Activated CD4-positive, alpha-beta memory T cell treated with anti-CD3 and anti-CD28 coated beads, Interleukin-2, amount 10 ng/mL, durations not matched to agents 7 days and 5 days (primary cell): Measurements from ENCODE around the gene GPC6. TPM values are rescaled to one million over a fixed set of nuclear protein-coding genes. Genes with fewer than 3 reads are reported as not detected.

Experiments
- CTCF ChIA-PET: fragments of 350-600 bp; sonication (Branson Sonifier 250); formaldehyde crosslinking; loops from one replicate; lab custom pipeline; 2021; ENCODE audit warnings: antibody characterized with exemption, inconsistent platforms; lab: Charles Lee
- POLR2A ChIA-PET: fragments of 350-600 bp; sonication (Branson Sonifier 250); formaldehyde crosslinking; loops from one replicate; lab custom pipeline; 2021; ENCODE audit warnings: antibody characterized with exemption; lab: Charles Lee
- DNase-seq: peaks from one replicate; pipeline ENCODE4 v3.0.0-alpha.2; 2020
- H3K27ac Mint-ChIP-seq: one replicate; pipeline ENCODE4 v1.8.0; 2021; ENCODE audit warnings: mild to moderate bottlenecking, mixed read lengths
- H3K27me3 Mint-ChIP-seq: one replicate; pipeline ENCODE4 v1.8.0; 2021; ENCODE audit warnings: mixed read lengths
- H3K36me3 Mint-ChIP-seq: one replicate; pipeline ENCODE4 v1.8.0; 2021; ENCODE audit warnings: low read depth, mixed read lengths
- H3K4me1 Mint-ChIP-seq: one replicate; pipeline ENCODE4 v1.8.0; 2021; ENCODE audit warnings: mixed read lengths
- H3K4me3 Mint-ChIP-seq: one replicate; pipeline ENCODE4 v1.8.0; 2021; ENCODE audit warnings: mild to moderate bottlenecking, mixed read lengths
- H3K9me3 Mint-ChIP-seq: one replicate; pipeline ENCODE4 v1.8.0; 2021; ENCODE audit warnings: mixed read lengths
- total RNA-seq, 2 experiments: library from RNA; stranded (reverse); gene quantifications; one replicate each; pipeline ENCODE4 v1.2.3, GENCODE V29; 2021

GPC6 gene
- total RNA-seq, 2 experiments from 2014 or later: not detected

GRCh38 chr13:93714171-93714570 is 487.6 kb downstream of the GPC6 start:
- Mint-ChIP-seq H3K27me3 (no peaks in the 10 kb centered on the region), H3K4me3 (no peak overlapping the region), H3K4me1 (no peaks in the 10 kb centered on the region), H3K27ac (no peak overlapping the region), H3K36me3 (no peaks in the 10 kb centered on the region), H3K9me3 (peaks cover 3% of the 10 kb centered on the region)
- ChIA-PET CTCF (interaction anchor here (0.6 kb wide), 1 partner anchor 613 kb away, joined by 3 read pairs; no protein-coding TSS in a partner anchor), POLR2A (no interaction called here)
- no peak for DNase-seq

DNA sequence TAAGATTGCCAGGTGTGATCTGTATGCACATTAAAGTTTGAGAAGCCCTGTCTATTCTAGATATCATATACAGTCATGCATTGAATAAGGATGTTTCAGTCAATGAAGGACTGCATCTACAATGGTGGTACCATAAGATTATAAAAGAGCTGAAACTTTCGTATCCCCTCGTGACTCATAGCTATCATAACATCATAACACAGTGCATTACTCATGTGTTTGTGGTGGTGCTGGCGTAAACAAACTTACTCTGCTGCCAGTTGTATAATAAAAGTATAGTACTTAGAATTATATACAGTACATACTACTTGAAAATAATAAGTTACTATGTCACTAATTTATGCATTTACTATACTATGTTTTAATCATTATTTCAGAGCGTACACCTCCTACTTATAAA is 489.3 kb downstream of the GPC6 start:
- H3K4me1 Mint-ChIP-seq: no peaks in the 10 kb centered on the region
- H3K4me3 Mint-ChIP-seq: no peak overlapping the region
- H3K36me3 Mint-ChIP-seq: no peaks in the 10 kb centered on the region
- CTCF ChIA-PET: no interaction called here
- no peak for DNase-seq
- POLR2A ChIA-PET: no interaction called here
- H3K9me3 Mint-ChIP-seq: peaks cover 4% of the 10 kb centered on the region
- H3K27ac Mint-ChIP-seq: no peak overlapping the region
- H3K27me3 Mint-ChIP-seq: no peaks in the 10 kb centered on the region

DNA sequence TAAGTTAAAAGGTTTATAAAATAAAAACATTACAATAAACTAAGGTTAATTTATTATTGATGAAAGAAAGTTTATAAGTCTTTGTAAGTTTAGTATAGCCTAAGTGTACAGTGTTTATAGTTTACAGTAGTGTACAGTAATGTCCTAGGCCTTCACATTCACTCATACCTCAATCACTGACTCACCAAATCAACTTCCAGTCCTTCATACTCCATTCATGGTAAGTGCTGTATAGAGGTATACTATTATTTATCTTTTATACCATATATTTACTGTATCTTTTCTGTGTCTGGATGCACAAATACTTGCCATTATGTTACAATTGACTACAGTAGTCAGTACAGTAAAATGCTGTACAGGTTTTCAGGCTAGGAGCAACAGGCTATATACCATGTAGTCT is 490.0 kb downstream of the GPC6 start:
- Mint-ChIP-seq H3K4me1 (no peaks in the 10 kb centered on the region), H3K4me3 (no peak overlapping the region), H3K36me3 (no peaks in the 10 kb centered on the region), H3K27ac (no peak overlapping the region), H3K9me3 (peaks cover 4% of the 10 kb centered on the region), H3K27me3 (no peaks in the 10 kb centered on the region)
- DNase-seq: no peak
- POLR2A ChIA-PET: no interaction called here
- CTCF ChIA-PET: no interaction called here

- DNase-seq: no peak
- Mint-ChIP-seq H3K4me1 (no peaks in the 10 kb centered on the region), H3K4me3 (no peak overlapping the region), H3K9me3 (peaks cover 4% of the 10 kb centered on the region), H3K27ac (no peak overlapping the region), H3K27me3 (no peaks in the 10 kb centered on the region), H3K36me3 (no peaks in the 10 kb centered on the region)
- POLR2A ChIA-PET: no interaction called here
- CTCF ChIA-PET: no interaction called here
Observed at GRCh38 chr13:93721483-93721882, 494.9 kb downstream of the GPC6 start.

DNA sequence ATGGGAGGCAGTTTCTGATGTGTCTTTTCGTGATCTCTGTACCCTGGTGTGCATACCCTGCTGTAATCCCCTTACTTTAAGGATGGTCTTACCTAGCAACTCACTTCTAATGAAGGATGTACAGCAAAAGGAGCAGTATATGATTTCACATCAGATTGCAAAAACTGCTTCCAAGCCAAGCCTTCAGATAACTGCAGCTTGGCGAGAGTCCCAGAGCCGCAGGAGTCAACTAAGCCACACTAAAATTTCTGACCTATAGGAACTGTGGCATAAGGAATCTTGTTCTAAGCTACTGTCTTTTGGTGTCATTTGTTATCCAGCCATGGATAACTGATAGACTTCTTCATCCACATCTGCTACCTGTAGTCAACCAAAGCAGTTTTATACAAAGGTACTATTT is 496.7 kb downstream of the GPC6 start:
- POLR2A ChIA-PET: no interaction called here
- Mint-ChIP-seq H3K27me3 (no peaks in the 10 kb centered on the region), H3K4me3 (no peak overlapping the region), H3K4me1 (peaks cover 4% of the 10 kb centered on the region), H3K27ac (no peak overlapping the region), H3K36me3 (no peaks in the 10 kb centered on the region), H3K9me3 (peaks cover 4% of the 10 kb centered on the region)
- DNase-seq: no peak
- CTCF ChIA-PET: no interaction called here

DNA sequence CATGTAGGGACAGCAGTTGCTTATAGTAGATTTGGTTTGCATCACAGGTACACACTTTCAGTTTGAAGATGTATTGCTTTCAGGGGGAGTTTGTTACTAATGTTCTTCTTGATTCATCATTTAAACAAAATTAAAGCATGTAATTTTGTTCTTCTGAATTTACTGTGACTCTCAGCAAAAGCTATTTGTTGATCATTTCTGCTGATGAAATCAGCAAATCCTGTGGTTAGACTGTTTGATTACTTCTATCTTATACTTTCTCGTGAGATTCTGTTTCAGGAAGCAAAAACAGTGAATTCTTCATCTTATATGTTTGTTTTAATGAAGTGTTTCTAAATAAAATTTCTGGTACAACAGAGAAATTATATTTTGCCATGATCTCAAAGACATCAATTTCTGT is 497.6 kb downstream of the GPC6 start:
- CTCF ChIA-PET: no interaction called here
- no peaks in the 10 kb centered on the region for H3K36me3 Mint-ChIP-seq
- H3K4me1 Mint-ChIP-seq: peaks cover 4% of the 10 kb centered on the region

DNA sequence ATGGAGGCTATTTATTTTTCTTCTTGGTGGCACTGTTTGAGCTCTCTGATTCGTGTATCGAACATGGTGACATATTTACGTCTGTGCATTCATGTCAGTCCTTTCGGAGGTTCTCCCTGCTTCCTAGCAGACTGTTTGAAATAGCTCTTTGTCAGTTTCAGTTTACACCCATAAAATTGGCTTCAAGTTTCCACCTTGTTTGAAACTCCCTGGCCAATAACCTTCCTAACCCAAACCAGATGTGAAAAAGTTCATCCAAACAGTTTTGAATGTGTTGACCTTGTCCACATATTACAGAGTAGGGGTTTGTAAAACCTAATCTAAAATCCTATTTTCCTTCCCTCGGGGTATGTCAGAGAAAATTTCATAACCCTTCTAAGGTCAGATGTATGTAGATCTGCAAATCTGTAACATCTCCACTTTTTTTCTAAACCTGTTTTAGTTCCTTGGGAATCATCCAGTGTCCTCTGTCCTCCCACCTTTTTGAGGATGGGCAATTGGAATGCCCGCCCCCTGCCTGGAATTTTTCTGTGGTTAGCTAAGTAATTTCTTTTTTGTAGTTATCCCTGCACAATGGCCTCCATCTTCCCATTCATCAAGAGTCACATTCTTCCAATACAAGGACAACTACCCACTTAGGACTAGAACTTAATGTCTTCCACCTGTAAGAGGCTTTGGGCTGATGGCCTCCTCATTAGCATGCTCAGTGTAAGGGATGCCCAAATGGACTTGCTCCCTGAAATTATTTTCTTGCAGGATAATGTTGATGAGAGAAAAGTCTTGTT is 499.8 kb downstream of the GPC6 start:
- H3K27me3 Mint-ChIP-seq: no peaks in the 10 kb centered on the region
- peaks cover 3% of the 10 kb centered on the region for H3K9me3 Mint-ChIP-seq
- H3K4me3 Mint-ChIP-seq: no peak overlapping the region
- H3K4me1 Mint-ChIP-seq: peaks cover 4% of the 10 kb centered on the region
- no peak for DNase-seq
- CTCF ChIA-PET: no interaction called here
- POLR2A ChIA-PET: no interaction called here
- no peak overlapping the region for H3K27ac Mint-ChIP-seq
- no peaks in the 10 kb centered on the region for H3K36me3 Mint-ChIP-seq

More for the DNA sequence above, 497.6 kb downstream of the GPC6 start:
- peaks cover 4% of the 10 kb centered on the region for H3K9me3 Mint-ChIP-seq
- no peak for DNase-seq
- no peaks in the 10 kb centered on the region for H3K27me3 Mint-ChIP-seq
- POLR2A ChIA-PET: no interaction called here
- no peak overlapping the region for H3K27ac Mint-ChIP-seq
- no peak overlapping the region for H3K4me3 Mint-ChIP-seq

GRCh38 chr13:93727211-93728141 is 500.9 kb downstream of the GPC6 start:
- H3K36me3 Mint-ChIP-seq: no peaks in the 10 kb centered on the region
- peaks cover 4% of the 10 kb centered on the region for H3K4me1 Mint-ChIP-seq
- H3K27ac Mint-ChIP-seq: no peak overlapping the region
- ChIA-PET POLR2A (no interaction called here), CTCF (no interaction called here)
- no peaks in the 10 kb centered on the region for H3K27me3 Mint-ChIP-seq
- peaks cover 3% of the 10 kb centered on the region for H3K9me3 Mint-ChIP-seq
- H3K4me3 Mint-ChIP-seq: no peak overlapping the region
- no peak for DNase-seq

DNA sequence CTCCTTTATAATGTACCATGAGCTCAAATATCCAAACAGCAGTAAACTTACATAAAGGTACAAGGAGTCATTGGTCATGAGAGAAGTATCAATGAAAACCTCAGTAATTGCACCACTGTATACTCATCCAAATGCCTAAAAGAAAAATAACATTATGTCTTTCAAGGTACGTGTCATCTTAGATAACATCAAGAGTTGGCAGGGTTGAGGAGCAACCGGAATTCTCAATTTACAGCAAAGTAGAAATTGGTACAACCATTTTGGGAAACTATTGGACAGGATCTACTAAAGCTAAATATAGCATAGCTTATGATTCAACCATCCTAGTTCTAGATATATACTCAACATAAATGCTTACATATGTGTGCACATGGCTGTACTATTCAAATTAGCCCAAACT is 502.8 kb downstream of the GPC6 start:
- POLR2A ChIA-PET: no interaction called here
- no peak for DNase-seq
- H3K27me3 Mint-ChIP-seq: no peaks in the 10 kb centered on the region
- peaks cover 4% of the 10 kb centered on the region for H3K4me1 Mint-ChIP-seq
- H3K9me3 Mint-ChIP-seq: no peaks in the 10 kb centered on the region
- CTCF ChIA-PET: no interaction called here
- no peaks in the 10 kb centered on the region for H3K36me3 Mint-ChIP-seq
- no peak overlapping the region for H3K27ac Mint-ChIP-seq
- no peak overlapping the region for H3K4me3 Mint-ChIP-seq

DNA sequence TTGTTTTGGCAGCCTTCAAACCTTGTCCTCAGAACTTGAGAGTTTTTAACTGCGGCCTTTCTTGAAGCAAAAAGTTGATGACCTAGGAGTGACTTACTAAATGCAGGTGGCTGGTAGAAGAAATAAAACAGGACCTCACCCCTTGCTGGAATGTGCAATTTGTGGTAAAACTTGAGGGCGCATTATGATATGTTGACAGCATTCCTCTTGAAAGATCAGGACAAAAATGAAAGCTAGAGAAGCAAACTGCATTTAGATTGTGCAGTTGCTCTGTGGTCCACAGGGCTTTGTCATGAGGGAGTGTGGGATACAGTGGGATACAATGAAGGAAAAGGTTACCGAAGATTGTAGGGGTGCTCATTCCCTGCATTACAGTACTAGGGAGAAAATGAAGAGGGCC is 504.2 kb downstream of the GPC6 start:
- H3K36me3 Mint-ChIP-seq: no peaks in the 10 kb centered on the region
- H3K9me3 Mint-ChIP-seq: no peaks in the 10 kb centered on the region
- H3K27me3 Mint-ChIP-seq: no peaks in the 10 kb centered on the region
- no peak overlapping the region for H3K4me3 Mint-ChIP-seq
- no peak overlapping the region for H3K27ac Mint-ChIP-seq
- DNase-seq: no peak
- ChIA-PET POLR2A (no interaction called here), CTCF (no interaction called here)
- peaks cover 4% of the 10 kb centered on the region for H3K4me1 Mint-ChIP-seq

- H3K36me3 Mint-ChIP-seq: no peaks in the 10 kb centered on the region
- DNase-seq: no peak
- no peaks in the 10 kb centered on the region for H3K9me3 Mint-ChIP-seq
- H3K27ac Mint-ChIP-seq: no peak overlapping the region
- ChIA-PET POLR2A (no interaction called here), CTCF (no interaction called here)
- peaks cover 4% of the 10 kb centered on the region for H3K4me1 Mint-ChIP-seq
- H3K4me3 Mint-ChIP-seq: no peak overlapping the region
- no peaks in the 10 kb centered on the region for H3K27me3 Mint-ChIP-seq
Observed at GRCh38 chr13:93732186-93732585, 505.6 kb downstream of the GPC6 start.

GRCh38 chr13:93736081-93736480 is 509.5 kb downstream of the GPC6 start:
- Mint-ChIP-seq H3K36me3 (no peaks in the 10 kb centered on the region), H3K27me3 (no peaks in the 10 kb centered on the region), H3K27ac (no peak overlapping the region), H3K4me1 (no peaks in the 10 kb centered on the region), H3K9me3 (no peaks in the 10 kb centered on the region), H3K4me3 (no peak overlapping the region)
- CTCF ChIA-PET: no interaction called here
- DNase-seq: no peak
- POLR2A ChIA-PET: no interaction called here

DNA sequence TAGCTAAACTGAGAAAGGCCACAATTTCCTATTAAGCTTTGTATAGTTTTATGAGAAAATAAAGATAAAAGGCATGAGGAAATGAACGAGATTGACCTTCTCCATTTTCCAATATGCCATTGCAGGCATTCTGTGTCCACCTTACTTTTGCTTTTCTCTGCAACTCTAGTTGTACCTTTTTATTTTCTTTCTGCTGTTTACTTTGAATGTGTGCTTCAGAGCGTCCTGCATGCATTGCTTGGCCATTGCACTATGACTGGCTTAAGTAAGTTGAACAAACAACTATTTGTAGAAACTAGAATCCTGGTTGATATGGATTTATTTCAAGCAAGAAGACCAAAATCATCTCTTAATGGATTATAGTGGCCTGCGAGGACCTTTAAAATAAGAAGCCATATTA is 510.3 kb downstream of the GPC6 start:
- CTCF ChIA-PET: no interaction called here

More for the DNA sequence above, 510.3 kb downstream of the GPC6 start:
- no peak overlapping the region for H3K4me3 Mint-ChIP-seq
- POLR2A ChIA-PET: no interaction called here
- no peak for DNase-seq
- no peaks in the 10 kb centered on the region for H3K36me3 Mint-ChIP-seq
- H3K9me3 Mint-ChIP-seq: no peaks in the 10 kb centered on the region
- no peaks in the 10 kb centered on the region for H3K27me3 Mint-ChIP-seq
- no peak overlapping the region for H3K27ac Mint-ChIP-seq
- no peaks in the 10 kb centered on the region for H3K4me1 Mint-ChIP-seq
